ENCODE results near the gene SVIL. TPM values are rescaled to one million over a fixed set of nuclear protein-coding genes. Genes with fewer than 3 reads are reported as not detected.

Gene SVIL
- total and polyA plus RNA-seq, 2 of the 13 experiments (the other 11 are each of a cell fraction or from before 2014, with no cell fraction given), result 3.9 to 12.1 TPM

DNA sequence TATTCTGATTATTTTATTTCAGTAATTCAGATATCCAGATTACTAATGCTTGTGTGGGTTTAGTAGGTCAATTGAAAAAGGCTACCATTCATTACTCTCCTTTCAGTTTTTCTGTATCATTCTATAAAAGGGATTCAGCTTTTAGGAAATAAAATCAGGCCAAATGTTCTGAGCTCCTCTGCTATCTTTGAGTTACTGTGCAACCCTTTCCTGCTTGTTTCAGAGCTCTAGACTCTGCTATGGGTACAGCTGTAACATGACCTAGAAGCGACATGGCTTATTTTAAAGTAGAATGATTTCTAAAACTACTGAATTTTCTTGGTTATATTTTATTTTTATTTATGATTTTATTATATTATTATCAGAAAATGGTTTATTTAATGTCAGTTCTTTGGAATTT lies 203.1 kb downstream of the SVIL start:
- Histone ChIP-seq H3K9ac (ENCODE audit: insufficient read depth, low read depth, low read length) (no peak overlapping the region), H2AFZ (ENCODE audit: low read length) (no peak overlapping the region), H3K4me2 (ENCODE audit: low read depth, low read length) (no peak overlapping the region), H3K4me1 (ENCODE audit: insufficient read depth, low read length) (peaks cover 35% of the 10 kb centered on the region), H3K79me2 (ENCODE audit: insufficient read depth, low read length) (peaks cover 25% of the 10 kb centered on the region), H3K36me3 (replicated peaks in 1 of 2; ENCODE audit: control insufficient read depth in 1 of 2, insufficient read depth in 2 of 2, low read length in 2 of 2) (peaks cover 4 to 8% of the 10 kb centered on the region in 2 experiments; a peak in 3 of 5 replicates), H3K27ac (ENCODE audit: extremely low read length, insufficient read depth, low read length) (no peak overlapping the region), H4K20me1 (ENCODE audit: insufficient read depth, low read length) (no peaks in the 10 kb centered on the region), H3K27me3 (ENCODE audit: control insufficient read depth in 1 of 2, insufficient read depth in 2 of 2, low read length in 2 of 2) (no peaks in the 10 kb centered on the region; a peak in 1 of 5 replicates), H3K4me3 (replicated peaks in 1 of 3; ENCODE audit: insufficient read depth in 1 of 3, low read depth in 2 of 3, low read length in 3 of 3) (no peak overlapping the region), H3K9me3 (ENCODE audit: low read length) (no peaks in the 10 kb centered on the region)
- 93% methylated on average over 1 of the region's 1 CpG for WGBS (ENCODE audit: low lambda C conversion rate)
- no peak for ATAC-seq
- no TSS peak for BruUV-seq (replicated peaks)
- no peak for FAIRE-seq
- in situ Hi-C loops (cut with HindIII; ENCODE audit: extremely low pct_ligation_motif_present, low pct_unique_long_range_greater_than_20kb) (no loop called here), intact Hi-C loops (cut with micrococcal nuclease; ENCODE audit: unreplicated experiment) (no loop called here)
- DNase-seq (ENCODE audit: low spot score), result no peak
- ChIA-PET CTCF (ENCODE audit: low intra/inter-chr PET ratio, low total read pairs) (no interaction called here), POLR2A (no interaction called here)
- TF ChIP-seq ZNF446 (CRISPR knock-in tag; IDR thresholded peaks at IDR 0.05), result no peak
- TF ChIP-seq ZNF572 (CRISPR knock-in tag; IDR thresholded peaks at IDR 0.05), result no peak
- TF ChIP-seq PLRG1 (conservative IDR thresholded peaks at IDR 0.05), result no peak
- no peak for TF ChIP-seq SMARCC2 (IDR thresholded peaks at IDR 0.05)
- TF ChIP-seq, protein P1, sequence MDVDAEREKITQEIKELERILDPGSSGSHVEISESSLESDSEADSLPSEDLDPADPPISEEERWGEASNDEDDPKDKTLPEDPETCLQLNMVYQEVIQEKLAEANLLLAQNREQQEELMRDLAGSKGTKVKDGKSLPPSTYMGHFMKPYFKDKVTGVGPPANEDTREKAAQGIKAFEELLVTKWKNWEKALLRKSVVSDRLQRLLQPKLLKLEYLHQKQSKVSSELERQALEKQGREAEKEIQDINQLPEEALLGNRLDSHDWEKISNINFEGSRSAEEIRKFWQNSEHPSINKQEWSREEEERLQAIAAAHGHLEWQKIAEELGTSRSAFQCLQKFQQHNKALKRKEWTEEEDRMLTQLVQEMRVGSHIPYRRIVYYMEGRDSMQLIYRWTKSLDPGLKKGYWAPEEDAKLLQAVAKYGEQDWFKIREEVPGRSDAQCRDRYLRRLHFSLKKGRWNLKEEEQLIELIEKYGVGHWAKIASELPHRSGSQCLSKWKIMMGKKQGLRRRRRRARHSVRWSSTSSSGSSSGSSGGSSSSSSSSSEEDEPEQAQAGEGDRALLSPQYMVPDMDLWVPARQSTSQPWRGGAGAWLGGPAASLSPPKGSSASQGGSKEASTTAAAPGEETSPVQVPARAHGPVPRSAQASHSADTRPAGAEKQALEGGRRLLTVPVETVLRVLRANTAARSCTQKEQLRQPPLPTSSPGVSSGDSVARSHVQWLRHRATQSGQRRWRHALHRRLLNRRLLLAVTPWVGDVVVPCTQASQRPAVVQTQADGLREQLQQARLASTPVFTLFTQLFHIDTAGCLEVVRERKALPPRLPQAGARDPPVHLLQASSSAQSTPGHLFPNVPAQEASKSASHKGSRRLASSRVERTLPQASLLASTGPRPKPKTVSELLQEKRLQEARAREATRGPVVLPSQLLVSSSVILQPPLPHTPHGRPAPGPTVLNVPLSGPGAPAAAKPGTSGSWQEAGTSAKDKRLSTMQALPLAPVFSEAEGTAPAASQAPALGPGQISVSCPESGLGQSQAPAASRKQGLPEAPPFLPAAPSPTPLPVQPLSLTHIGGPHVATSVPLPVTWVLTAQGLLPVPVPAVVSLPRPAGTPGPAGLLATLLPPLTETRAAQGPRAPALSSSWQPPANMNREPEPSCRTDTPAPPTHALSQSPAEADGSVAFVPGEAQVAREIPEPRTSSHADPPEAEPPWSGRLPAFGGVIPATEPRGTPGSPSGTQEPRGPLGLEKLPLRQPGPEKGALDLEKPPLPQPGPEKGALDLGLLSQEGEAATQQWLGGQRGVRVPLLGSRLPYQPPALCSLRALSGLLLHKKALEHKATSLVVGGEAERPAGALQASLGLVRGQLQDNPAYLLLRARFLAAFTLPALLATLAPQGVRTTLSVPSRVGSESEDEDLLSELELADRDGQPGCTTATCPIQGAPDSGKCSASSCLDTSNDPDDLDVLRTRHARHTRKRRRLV (CRISPR knock-in tag; IDR thresholded peaks at IDR 0.05), result no peak
- TF ChIP-seq ZNF460 (CRISPR knock-in tag; IDR thresholded peaks at IDR 0.05; ENCODE audit: borderline replicate concordance), result no peak
- TF ChIP-seq ZNF7 (CRISPR knock-in tag; IDR thresholded peaks at IDR 0.05), result no peak
- TF ChIP-seq KDM1A (CRISPR knock-in tag; IDR thresholded peaks at IDR 0.05), result no peak
- TF ChIP-seq, protein P2, sequence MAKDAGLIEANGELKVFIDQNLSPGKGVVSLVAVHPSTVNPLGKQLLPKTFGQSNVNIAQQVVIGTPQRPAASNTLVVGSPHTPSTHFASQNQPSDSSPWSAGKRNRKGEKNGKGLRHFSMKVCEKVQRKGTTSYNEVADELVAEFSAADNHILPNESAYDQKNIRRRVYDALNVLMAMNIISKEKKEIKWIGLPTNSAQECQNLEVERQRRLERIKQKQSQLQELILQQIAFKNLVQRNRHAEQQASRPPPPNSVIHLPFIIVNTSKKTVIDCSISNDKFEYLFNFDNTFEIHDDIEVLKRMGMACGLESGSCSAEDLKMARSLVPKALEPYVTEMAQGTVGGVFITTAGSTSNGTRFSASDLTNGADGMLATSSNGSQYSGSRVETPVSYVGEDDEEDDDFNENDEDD (CRISPR knock-in tag; IDR thresholded peaks at IDR 0.05; ENCODE audit: borderline replicate concordance), result no peak
- TF ChIP-seq JDP2 (CRISPR knock-in tag; IDR thresholded peaks at IDR 0.05; ENCODE audit: borderline replicate concordance), result no peak
- no peak for TF ChIP-seq MAFG (CRISPR knock-in tag; IDR thresholded peaks at IDR 0.05)
- TF ChIP-seq, protein P3, sequence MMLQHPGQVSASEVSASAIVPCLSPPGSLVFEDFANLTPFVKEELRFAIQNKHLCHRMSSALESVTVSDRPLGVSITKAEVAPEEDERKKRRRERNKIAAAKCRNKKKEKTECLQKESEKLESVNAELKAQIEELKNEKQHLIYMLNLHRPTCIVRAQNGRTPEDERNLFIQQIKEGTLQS (CRISPR knock-in tag; IDR thresholded peaks at IDR 0.05), result no peak
- TF ChIP-seq ZFYVE20 (CRISPR knock-in tag; IDR thresholded peaks at IDR 0.05; ENCODE audit: borderline replicate concordance, low read depth), result no peak
- TF ChIP-seq ZNF891 (CRISPR knock-in tag; IDR thresholded peaks at IDR 0.05), result no peak
- TF ChIP-seq AGO1 (IDR thresholded peaks at IDR 0.05; ENCODE audit: low read depth, low read length, poor library complexity, severe bottlenecking), result no peak
- no peak for TF ChIP-seq ZNF570 (CRISPR knock-in tag; IDR thresholded peaks at IDR 0.05; ENCODE audit: borderline replicate concordance)
- TF ChIP-seq, protein P4, sequence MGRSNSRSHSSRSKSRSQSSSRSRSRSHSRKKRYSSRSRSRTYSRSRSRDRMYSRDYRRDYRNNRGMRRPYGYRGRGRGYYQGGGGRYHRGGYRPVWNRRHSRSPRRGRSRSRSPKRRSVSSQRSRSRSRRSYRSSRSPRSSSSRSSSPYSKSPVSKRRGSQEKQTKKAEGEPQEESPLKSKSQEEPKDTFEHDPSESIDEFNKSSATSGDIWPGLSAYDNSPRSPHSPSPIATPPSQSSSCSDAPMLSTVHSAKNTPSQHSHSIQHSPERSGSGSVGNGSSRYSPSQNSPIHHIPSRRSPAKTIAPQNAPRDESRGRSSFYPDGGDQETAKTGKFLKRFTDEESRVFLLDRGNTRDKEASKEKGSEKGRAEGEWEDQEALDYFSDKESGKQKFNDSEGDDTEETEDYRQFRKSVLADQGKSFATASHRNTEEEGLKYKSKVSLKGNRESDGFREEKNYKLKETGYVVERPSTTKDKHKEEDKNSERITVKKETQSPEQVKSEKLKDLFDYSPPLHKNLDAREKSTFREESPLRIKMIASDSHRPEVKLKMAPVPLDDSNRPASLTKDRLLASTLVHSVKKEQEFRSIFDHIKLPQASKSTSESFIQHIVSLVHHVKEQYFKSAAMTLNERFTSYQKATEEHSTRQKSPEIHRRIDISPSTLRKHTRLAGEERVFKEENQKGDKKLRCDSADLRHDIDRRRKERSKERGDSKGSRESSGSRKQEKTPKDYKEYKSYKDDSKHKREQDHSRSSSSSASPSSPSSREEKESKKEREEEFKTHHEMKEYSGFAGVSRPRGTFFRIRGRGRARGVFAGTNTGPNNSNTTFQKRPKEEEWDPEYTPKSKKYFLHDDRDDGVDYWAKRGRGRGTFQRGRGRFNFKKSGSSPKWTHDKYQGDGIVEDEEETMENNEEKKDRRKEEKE (IDR thresholded peaks at IDR 0.05), result no peak
